Activated CD8-positive, alpha-beta memory T cell treated with anti-CD3 and anti-CD28 coated beads, Interleukin-2, amount 10 ng/mL, durations not matched to agents 7 days and 5 days (primary cell): ENCODE measurements around the gene DPEP2. TPM values are rescaled to one million over a fixed set of nuclear protein-coding genes. Genes with fewer than 3 reads are reported as not detected.
"Not testable (repeated sequence)": the region's sequence is repeated elsewhere in the genome, so short reads cannot be mapped to it uniquely, and the experiment has no call there.

ENCODE experiments used
- ATAC-seq: fragments of 150-1000 bp; cut with Tn5 transposase; one replicate; pipeline ENCODE4 v1.10.0; 2021; ENCODE audit warnings: moderate library complexity
- CTCF ChIA-PET: fragments of 350-600 bp; sonication (Branson Sonifier 250); formaldehyde crosslinking; loops from one replicate; lab custom pipeline; 2021; ENCODE audit warnings: antibody characterized with exemption; lab: Charles Lee
- DNase-seq: peaks from one replicate; pipeline ENCODE4 v3.0.0-alpha.2; 2020
- H3K27ac Mint-ChIP-seq: one replicate; pipeline ENCODE4 v1.8.0; 2021; ENCODE audit warnings: mild to moderate bottlenecking, mixed read lengths
- H3K27me3 Mint-ChIP-seq: one replicate; pipeline ENCODE4 v1.8.0; 2021; ENCODE audit warnings: mixed read lengths
- H3K36me3 Mint-ChIP-seq: one replicate; pipeline ENCODE4 v1.8.0; 2021; ENCODE audit warnings: mild to moderate bottlenecking, mixed read lengths
- H3K4me1 Mint-ChIP-seq: one replicate; pipeline ENCODE4 v1.8.0; 2021; ENCODE audit warnings: mixed read lengths
- H3K4me3 Mint-ChIP-seq: one replicate; pipeline ENCODE4 v1.8.0; 2021; ENCODE audit warnings: mild to moderate bottlenecking, moderate library complexity, mixed read lengths
- H3K9me3 Mint-ChIP-seq: one replicate; pipeline ENCODE4 v1.8.0; 2022; ENCODE audit warnings: low read depth, mixed read lengths
- total RNA-seq, 2 experiments: library from RNA; stranded (reverse); gene quantifications; one replicate each; pipeline ENCODE4 v1.2.3, GENCODE V29; 2021

DPEP2 gene
- total RNA-seq, 2 experiments from 2014 or later = 4.5 to 4.7 TPM

DNA sequence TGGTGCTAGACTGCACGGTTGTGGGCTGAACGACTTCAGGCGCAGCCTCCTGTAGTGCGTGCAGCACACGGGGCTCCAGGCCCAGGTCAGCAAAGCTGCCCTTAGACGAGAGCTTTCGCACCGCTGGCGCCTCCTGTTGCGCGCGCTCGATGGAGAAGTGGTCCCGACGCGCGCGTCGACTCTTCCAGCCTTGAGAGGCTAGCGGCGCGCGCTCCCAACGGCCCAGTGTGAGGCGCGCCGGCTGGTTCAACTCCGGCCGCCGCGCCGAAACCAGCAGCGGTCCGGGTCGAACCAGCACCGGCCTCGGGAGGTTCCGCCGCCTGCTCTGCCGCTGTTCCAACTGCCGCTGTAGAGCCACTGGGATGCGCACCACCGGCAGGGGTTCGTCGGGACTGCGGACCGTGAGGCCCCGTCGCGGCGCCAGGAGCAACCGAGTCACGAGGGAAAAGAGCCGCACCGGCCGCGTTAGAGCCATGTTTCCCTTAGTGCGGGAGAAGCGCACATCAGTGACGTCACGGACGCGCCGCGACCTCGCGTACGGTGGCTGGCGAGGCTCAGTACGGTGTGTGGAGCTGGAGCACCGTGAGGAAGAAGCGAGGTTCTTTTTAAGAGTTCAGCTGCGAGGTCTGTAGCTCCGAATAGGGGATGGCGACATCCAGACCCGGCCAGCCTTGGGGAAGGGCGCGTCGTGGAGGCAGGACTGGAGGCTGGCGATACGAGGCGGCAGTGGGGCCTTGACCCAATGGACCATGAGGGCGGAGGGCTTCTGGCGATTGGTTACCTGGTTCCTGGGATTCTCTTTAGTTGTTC lies 23.6 kb upstream of the DPEP2 start, which contains the start of the genes DDX28 and DUS2:
TSS of gene DDX28 (minus strand) at position 505 of the 810 bp plus-strand sequence. CDS start at position 475, 30 bp downstream.
TSS of gene DUS2 (plus strand) at position 557 of the 810 bp plus-strand sequence. CDS start 14,740 bp downstream, outside the sequence.
- CTCF ChIA-PET = interaction anchor here (0.5 to 4.1 kb wide), 19 partner anchors 11 to 1508 kb away, joined by 3 to 20 read pairs (median 3); partner anchors contain the start of genes DPEP3, EDC4 and PSKH1
- no peaks in the 10 kb centered on the region for H3K9me3 Mint-ChIP-seq
- peak within 1 kb of the TSS; percentile 93 for H3K4me3 Mint-ChIP-seq
- DNase-seq (peak; percentile 95), ATAC-seq (peak; percentile 96)
- peaks cover 36% of the 10 kb centered on the region for H3K4me1 Mint-ChIP-seq
- no peaks in the 10 kb centered on the region for H3K27me3 Mint-ChIP-seq
- peaks cover 27% of the 10 kb centered on the region for H3K36me3 Mint-ChIP-seq
- peak within 1 kb of the TSS; percentile 91 for H3K27ac Mint-ChIP-seq

DNA sequence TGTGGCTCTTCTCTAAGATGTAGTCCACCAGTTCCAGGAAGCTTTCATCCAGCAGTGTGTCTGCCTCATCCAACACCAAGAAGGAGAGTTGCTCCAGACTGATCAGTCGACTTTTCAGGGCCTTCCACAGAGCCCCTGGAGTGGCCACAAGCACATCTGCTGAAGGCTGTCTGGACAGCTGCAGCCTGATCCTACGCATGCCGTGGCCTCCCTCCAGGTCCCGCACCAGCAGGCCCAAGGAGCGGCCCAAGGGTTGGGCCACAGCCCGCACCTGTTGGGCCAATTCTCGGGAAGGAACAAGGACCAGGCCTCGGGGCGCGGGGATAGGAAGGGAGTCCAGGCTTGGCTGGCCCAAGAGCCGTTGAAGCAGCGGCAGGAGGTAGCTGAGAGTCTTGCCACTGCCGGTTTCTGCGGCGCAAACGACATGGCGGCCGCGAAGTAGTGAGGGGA lies 23.0 kb upstream of the DPEP2 start:
- Mint-ChIP-seq H3K4me3 (peak overlapping the region; percentile 93), H3K27ac (peak overlapping the region; percentile 91), H3K27me3 (no peaks in the 10 kb centered on the region), H3K9me3 (no peaks in the 10 kb centered on the region), H3K36me3 (peaks cover 21% of the 10 kb centered on the region), H3K4me1 (peaks cover 36% of the 10 kb centered on the region)
- ATAC-seq (peak; percentile 3), DNase-seq (no peak)
- CTCF ChIA-PET = interaction anchor here (0.5 to 4.1 kb wide), 12 partner anchors 14 to 1508 kb away, joined by 3 to 20 read pairs (median 4); partner anchors contain the start of gene DPEP3

DNA sequence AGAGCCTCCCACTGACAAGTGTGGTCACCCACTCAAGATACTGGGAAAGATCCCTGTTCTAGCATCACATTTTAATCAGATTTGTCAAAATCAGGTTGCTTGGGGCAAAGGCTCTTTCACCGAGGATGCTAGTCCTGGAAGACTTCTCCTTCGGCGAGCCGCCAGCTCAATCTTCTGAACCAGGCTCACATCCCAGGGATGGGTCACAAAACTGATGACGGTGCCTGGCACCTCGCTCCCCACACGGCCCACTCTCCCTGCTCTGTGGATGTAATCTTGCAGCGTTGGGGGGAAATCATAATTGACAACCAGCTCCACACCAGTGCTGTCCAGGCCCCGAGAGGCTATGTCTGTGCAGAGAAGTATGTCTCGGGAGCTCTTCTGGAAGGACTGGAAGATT lies 22.2 kb upstream of the DPEP2 start:
- no peak for ATAC-seq
- CTCF ChIA-PET = interaction anchor here (0.8 to 4.1 kb wide), 7 partner anchors 13 to 205 kb away, joined by 3 to 20 read pairs (median 4); no protein-coding TSS in a partner anchor
- H3K27ac Mint-ChIP-seq = no peak overlapping the region

DNA sequence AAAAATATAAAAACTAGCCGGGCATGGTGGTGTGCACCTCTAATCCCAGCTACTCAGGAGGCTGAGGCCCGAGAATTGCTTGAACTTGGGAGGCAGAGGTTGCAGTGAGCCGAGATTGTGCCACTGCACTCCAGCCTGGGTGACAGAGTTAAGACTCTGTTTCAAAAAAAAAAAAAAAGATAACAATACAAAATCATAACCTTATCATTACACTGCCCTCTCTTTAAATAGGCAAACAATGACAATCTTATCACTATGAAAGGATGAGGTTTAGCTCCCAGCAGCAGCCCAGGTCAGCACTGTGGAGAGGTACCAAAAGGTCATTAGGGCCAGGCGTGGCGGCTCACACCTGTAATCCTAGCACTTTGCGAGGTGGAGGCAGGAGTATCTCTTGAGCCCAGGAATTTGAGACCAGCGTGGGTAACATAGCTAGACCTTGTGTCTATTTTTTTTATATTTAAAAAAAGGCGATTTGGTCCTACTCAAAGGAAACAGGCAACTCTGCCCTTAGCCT lies 19.9 kb upstream of the DPEP2 start:
- DNase-seq (no peak), ATAC-seq (no peak)
- Mint-ChIP-seq H3K36me3 (peaks cover 13% of the 10 kb centered on the region), H3K4me1 (peaks cover 25% of the 10 kb centered on the region), H3K27ac (no peak overlapping the region), H3K27me3 (no peaks in the 10 kb centered on the region), H3K4me3 (no peak overlapping the region), H3K9me3 (no peaks in the 10 kb centered on the region)
- CTCF ChIA-PET = no interaction called here

More for the DNA sequence above, 22.2 kb upstream of the DPEP2 start:
- H3K9me3 Mint-ChIP-seq = no peaks in the 10 kb centered on the region
- peaks cover 36% of the 10 kb centered on the region for H3K4me1 Mint-ChIP-seq
- DNase-seq = no peak
- no peaks in the 10 kb centered on the region for H3K27me3 Mint-ChIP-seq
- peaks cover 17% of the 10 kb centered on the region for H3K36me3 Mint-ChIP-seq
- peak overlapping the region; percentile 93 for H3K4me3 Mint-ChIP-seq

DNA sequence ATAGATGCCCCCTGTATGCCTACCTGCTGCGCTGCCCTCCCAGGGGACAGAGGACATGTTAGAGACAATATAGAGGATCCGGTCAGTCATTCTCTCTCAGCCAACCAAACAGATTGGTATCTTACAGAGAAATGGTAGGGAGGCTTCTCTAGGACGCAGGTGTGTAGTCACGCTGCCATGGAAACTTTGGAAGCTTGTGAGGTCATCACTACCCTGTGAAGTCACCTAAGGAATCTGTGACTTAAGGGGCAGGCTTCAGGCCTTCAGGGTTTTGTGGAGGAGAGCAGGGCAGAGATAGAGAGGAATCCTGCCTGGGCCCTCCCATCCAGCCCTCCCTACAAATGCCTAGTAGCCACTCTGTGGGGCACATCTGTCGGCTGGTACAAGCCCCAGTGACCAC lies 16.4 kb upstream of the DPEP2 start, which contains the start of gene DPEP2NB:
TSS of gene DPEP2NB (minus strand) at position 231 of the 400 bp plus-strand sequence. CDS start at position 90, 141 bp downstream.
- no peak for ATAC-seq
- no peaks in the 10 kb centered on the region for H3K27me3 Mint-ChIP-seq
- H3K4me3 Mint-ChIP-seq = no peak within 1 kb of the TSS
- CTCF ChIA-PET = interaction anchor here (0.7 to 1.1 kb wide), 4 partner anchors 12 to 80 kb away, joined by 3 to 5 read pairs (median 3); no protein-coding TSS in a partner anchor
- H3K4me1 Mint-ChIP-seq = peaks cover 5% of the 10 kb centered on the region
- no peak within 1 kb of the TSS for H3K27ac Mint-ChIP-seq
- H3K9me3 Mint-ChIP-seq = no peaks in the 10 kb centered on the region
- H3K36me3 Mint-ChIP-seq = no peaks in the 10 kb centered on the region
- DNase-seq = no peak

DNA sequence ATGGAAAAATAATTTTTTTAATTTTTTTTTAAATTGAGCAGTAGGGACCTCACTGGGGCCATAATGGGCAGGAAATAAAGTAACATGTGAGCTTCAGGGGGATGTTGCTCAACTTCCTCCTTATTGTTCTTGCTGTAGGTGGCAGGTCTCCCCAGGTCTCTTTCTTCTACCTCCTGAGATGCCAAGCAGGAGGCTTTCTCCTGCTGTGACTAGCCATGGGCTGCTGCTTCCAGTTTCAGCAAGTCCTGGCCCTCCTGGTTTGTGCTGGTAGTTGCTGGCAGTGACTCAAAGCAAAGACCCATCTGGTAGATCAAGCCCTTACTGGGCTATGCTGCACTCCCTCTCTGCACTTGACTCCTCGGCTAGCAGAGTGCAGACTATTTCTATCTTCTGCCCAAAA lies 14.2 kb upstream of the DPEP2 start:
- ATAC-seq = peak; percentile 27
- CTCF ChIA-PET = interaction anchor here (1.4 kb wide), 1 partner anchor 28 kb away, joined by 5 read pairs; no protein-coding TSS in a partner anchor
- no peaks in the 10 kb centered on the region for H3K9me3 Mint-ChIP-seq
- H3K4me1 Mint-ChIP-seq = peaks cover 5% of the 10 kb centered on the region
- H3K4me3 Mint-ChIP-seq = no peak overlapping the region
- H3K27me3 Mint-ChIP-seq = no peaks in the 10 kb centered on the region
- DNase-seq = no peak
- H3K27ac Mint-ChIP-seq = no peak overlapping the region
- no peaks in the 10 kb centered on the region for H3K36me3 Mint-ChIP-seq

DNA sequence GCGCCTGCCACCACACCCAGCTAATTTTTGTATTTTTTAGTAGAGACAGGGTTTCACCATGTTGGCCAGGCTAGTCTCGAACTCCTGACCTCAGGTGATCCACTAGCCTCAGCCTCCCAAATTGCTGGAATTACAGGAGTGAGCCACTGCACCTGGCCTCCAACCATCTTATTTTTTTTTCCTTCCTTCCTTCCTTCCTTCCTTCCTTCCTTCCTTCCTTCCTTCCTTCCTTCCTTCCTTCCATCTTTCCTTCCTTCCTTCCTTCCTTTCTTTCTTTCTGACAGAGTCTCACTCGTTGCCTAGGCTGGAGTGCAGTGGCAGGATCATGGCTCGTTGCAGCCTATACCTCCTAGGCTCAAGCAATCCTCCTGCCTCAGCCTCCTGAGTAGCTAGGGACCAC lies 10.6 kb upstream of the DPEP2 start:
- peaks cover 17% of the 10 kb centered on the region for H3K4me1 Mint-ChIP-seq
- CTCF ChIA-PET, H3K27ac Mint-ChIP-seq: not testable (repeated sequence)

DNA sequence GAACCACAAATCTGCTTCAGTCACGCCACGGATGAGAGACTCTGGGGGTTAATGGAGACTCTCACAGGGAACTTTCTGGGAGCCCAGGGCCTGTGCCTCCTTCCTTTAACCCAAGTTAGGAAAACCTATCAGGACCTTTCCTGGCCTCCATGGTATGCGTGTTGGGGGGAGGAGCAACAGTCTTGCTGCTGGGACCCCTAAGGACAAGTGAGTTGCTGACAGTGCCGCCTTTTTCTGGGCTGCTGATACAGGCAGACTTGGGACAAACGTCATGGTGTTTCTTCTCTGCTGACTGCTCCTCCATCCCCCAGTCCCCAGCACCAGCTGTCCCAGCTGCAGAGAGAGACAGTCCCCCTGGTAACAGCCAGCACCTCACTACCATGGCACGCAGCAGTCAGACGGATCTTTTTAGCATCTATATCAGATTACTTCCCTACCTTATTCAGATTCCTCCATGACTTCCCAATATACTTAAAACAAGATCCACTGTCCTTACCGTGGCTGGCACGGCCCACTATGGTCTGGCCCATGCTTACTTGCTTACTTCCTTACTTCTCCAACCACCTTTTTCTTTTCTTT lies 10.0 kb upstream of the DPEP2 start:
- Mint-ChIP-seq H3K9me3 (no peaks in the 10 kb centered on the region), H3K36me3 (no peaks in the 10 kb centered on the region), H3K27ac (no peak overlapping the region), H3K4me3 (no peak overlapping the region), H3K4me1 (peaks cover 17% of the 10 kb centered on the region), H3K27me3 (no peaks in the 10 kb centered on the region)
- CTCF ChIA-PET = interaction anchor here (0.9 to 1.5 kb wide), 2 partner anchors 13 to 75 kb away, joined by 3 read pairs; partner anchors contain the start of genes DDX28 and DUS2
- DNase-seq (no peak), ATAC-seq (no peak)

More for the DNA sequence above, 10.6 kb upstream of the DPEP2 start:
- ATAC-seq, H3K36me3 Mint-ChIP-seq, H3K27me3 Mint-ChIP-seq, H3K9me3 Mint-ChIP-seq, H3K4me3 Mint-ChIP-seq, DNase-seq: not testable (repeated sequence)

DNA sequence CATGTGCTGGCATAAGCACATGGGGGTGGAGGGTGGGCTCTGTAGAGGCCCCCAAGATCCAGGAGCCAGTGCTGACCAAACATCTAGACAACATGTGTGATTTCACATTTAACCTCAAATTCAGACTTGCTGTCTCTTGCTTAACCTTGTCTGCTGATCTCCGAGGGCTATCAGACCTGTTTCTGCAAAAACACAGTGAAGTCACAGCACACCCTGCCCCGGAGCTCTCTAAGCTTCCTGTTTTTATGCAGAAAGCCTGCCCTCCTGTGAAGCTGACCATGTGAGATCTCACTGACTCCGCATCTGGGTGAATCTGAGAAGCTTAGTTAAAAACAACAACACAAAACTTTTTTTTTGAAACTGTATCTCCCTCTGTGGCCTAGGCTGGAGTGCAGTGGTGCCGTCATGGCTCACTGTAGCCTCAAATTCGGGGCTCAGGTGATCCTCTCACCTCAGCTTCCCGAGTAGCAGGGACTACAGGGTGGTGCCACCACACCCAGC lies 6.6 kb upstream of the DPEP2 start:
- CTCF ChIA-PET = interaction anchor here (0.8 to 2.1 kb wide), 7 partner anchors 10 to 477 kb away, joined by 3 to 18 read pairs (median 3); partner anchors contain the start of genes DDX28 and DUS2
- Mint-ChIP-seq H3K4me1 (peaks cover 14% of the 10 kb centered on the region), H3K4me3 (no peak overlapping the region), H3K27ac (peak overlapping the region; percentile 90), H3K36me3 (no peaks in the 10 kb centered on the region), H3K9me3 (no peaks in the 10 kb centered on the region), H3K27me3 (no peaks in the 10 kb centered on the region)
- peak; percentile 55 for DNase-seq
- peak; percentile 80 for ATAC-seq

DNA sequence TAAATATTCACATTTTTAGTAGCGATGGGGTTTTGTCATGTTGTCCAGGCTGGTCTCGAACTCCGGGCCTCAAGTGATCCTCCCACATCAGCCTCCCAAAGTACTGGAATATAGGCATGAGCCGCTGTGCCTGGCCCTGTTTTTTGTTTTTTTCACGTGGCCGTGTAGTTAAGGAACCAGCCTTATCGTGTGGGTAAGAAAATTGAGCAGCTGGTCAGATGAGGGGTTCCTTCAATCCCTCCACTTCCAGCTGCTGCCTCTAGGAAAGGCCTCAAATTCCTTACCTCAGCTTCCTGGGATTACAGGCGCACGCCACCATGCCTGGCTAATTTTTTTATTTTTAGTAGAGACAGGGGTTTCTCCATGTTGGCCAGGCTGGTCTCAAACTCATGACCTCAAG lies 5.9 kb upstream of the DPEP2 start:
- H3K4me3 Mint-ChIP-seq = no peak overlapping the region
- H3K9me3 Mint-ChIP-seq = no peaks in the 10 kb centered on the region
- ATAC-seq (no peak), DNase-seq (no peak)
- peaks cover 20% of the 10 kb centered on the region for H3K4me1 Mint-ChIP-seq
- H3K36me3 Mint-ChIP-seq = no peaks in the 10 kb centered on the region
- no peaks in the 10 kb centered on the region for H3K27me3 Mint-ChIP-seq
- CTCF ChIA-PET = interaction anchor here (0.8 to 1.9 kb wide), 5 partner anchors 18 to 476 kb away, joined by 3 to 12 read pairs (median 3); partner anchors contain the start of genes DDX28 and DUS2
- H3K27ac Mint-ChIP-seq = peak overlapping the region; percentile 90

DNA sequence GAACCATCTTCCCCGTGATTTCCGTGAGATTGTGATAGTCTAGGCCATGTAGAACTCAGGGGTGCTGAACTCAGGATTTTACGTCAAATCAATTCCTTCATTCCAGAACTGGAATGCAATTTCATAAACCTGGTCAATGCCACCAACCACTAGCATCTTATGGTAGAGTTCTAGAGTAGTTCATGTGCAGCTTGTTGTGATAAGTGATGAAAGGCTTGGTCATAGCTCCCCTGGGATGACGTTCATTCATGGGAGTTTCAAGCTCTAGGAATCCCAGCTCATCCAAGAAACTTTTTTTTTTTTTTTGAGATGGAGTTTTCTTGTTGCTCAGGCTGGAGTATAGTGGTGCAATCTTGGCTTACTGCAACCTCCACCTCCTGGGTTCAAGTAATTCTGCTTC lies 3.7 kb upstream of the DPEP2 start:
- Mint-ChIP-seq H3K9me3 (no peaks in the 10 kb centered on the region), H3K27ac (no peak overlapping the region), H3K36me3 (no peaks in the 10 kb centered on the region), H3K4me1 (peaks cover 38% of the 10 kb centered on the region), H3K4me3 (no peak overlapping the region), H3K27me3 (no peaks in the 10 kb centered on the region)
- CTCF ChIA-PET = interaction anchor here (1.2 to 1.7 kb wide), 3 partner anchors 9 to 38 kb away, joined by 5 to 7 read pairs (median 5); partner anchors contain the start of genes DDX28 and DUS2
- ATAC-seq (no peak), DNase-seq (no peak)

DNA sequence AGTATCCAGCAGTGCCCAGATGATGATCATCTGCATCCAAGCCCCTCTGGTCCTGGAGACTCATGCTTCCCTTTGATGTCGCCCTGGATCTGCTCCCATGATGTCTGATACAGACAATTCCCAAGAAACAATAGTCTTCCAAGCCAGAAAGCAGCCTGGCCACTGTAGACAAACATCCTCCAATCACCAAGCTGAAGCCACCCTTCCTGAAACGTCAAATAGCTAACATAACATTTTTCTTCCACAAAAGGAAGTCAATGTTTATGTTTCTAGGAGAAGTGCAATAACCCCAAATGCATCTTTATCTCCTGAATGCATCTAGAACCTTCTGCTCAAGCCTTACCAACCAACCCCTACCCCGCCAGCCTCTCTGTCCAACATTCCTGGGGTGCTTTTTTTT lies 1.2 kb upstream of the DPEP2 start:
- Mint-ChIP-seq H3K36me3 (peaks cover 4% of the 10 kb centered on the region), H3K27ac (peak overlapping the region; percentile 81), H3K27me3 (no peaks in the 10 kb centered on the region), H3K9me3 (no peaks in the 10 kb centered on the region), H3K4me1 (peaks cover 35% of the 10 kb centered on the region), H3K4me3 (no peak overlapping the region)
- no peak for ATAC-seq
- CTCF ChIA-PET = interaction anchor here (0.7 to 1.6 kb wide), 5 partner anchors 9 to 58 kb away, joined by 3 to 6 read pairs (median 4); no protein-coding TSS in a partner anchor
- no peak for DNase-seq
